Naive thymus-derived CD8-positive, alpha-beta T cell (primary cell): ENCODE measurements around the gene SLC38A2. TPM values are rescaled to one million over a fixed set of nuclear protein-coding genes. Genes with fewer than 3 reads are reported as not detected.

Source experiments
- ATAC-seq, 2 donors: fragments of 150-1000 bp; cut with Tn5 transposase in 1 of 2; sonication (Bioruptor Pico), chemical (Tn5 transposase) in 1 of 2; 1 replicate in 1 of 2; 2 replicates in 1 of 2; pipeline ENCODE4 v1.10.0; 2021; ENCODE audit warnings: mild to moderate bottlenecking in 2 of 2, moderate library complexity in 2 of 2
- POLR2A ChIA-PET: fragments of 350-600 bp; sonication (Branson Sonifier 250); formaldehyde crosslinking; loops from one replicate; lab custom pipeline; 2021; ENCODE audit warnings: antibody characterized with exemption; lab: Charles Lee
- DNase-seq, 10 donors: peaks; one replicate each; pipeline versions ENCODE4 v3.0.0 to v3.0.0-alpha.2; 2020 to 2022
- H3K27ac Mint-ChIP-seq, 10 donors: one replicate each; pipeline ENCODE4 v1.8.0; 2020 to 2022; ENCODE audit warnings: mild to moderate bottlenecking in 10 of 10, mixed read lengths in 10 of 10, moderate library complexity in 4 of 10, inconsistent platforms in 1 of 10
- H3K27me3 Mint-ChIP-seq, 5 donors: one replicate each; pipeline ENCODE4 v1.8.0; 2021 to 2022; ENCODE audit warnings: mixed read lengths in 5 of 5
- H3K36me3 Mint-ChIP-seq, 3 donors: one replicate each; pipeline ENCODE4 v1.8.0; 2020 to 2022; ENCODE audit warnings: mixed read lengths in 3 of 3, mild to moderate bottlenecking in 2 of 3, inconsistent platforms in 1 of 3
- H3K4me1 Mint-ChIP-seq, 4 donors: one replicate each; pipeline ENCODE4 v1.8.0; 2021 to 2022; ENCODE audit warnings: mixed read lengths in 4 of 4
- H3K4me3 Mint-ChIP-seq, 10 donors: one replicate each; pipeline ENCODE4 v1.8.0; 2020 to 2022; ENCODE audit warnings: mild to moderate bottlenecking in 10 of 10, mixed read lengths in 10 of 10, moderate library complexity in 6 of 10, inconsistent platforms in 1 of 10
- H3K9me3 Mint-ChIP-seq, 9 donors: one replicate each; pipeline ENCODE4 v1.8.0; 2020 to 2022; ENCODE audit warnings: mixed read lengths in 9 of 9, mild to moderate bottlenecking in 3 of 9, inconsistent platforms in 1 of 9, moderate library complexity in 1 of 9
- polyA plus RNA-seq, 3 donors: library from polyadenylated mRNA; unstranded; fragments of 300-500 nt; fragmentation: Illumina TruSeq; gene quantifications; one replicate each; pipeline ENCODE4 v1.2.3, GENCODE V29; 2021
- total RNA-seq, 8 experiments: library from RNA in 2 of 8; stranded (reverse) in 2 of 8; gene quantifications; one replicate each; pipeline ENCODE4 v1.2.3 and lab custom pipeline; 2021 to 2026

SLC38A2 gene
- total and polyA plus RNA-seq, 5 experiments from 2014 or later, result 52.0 to 368 (median 96.1) TPM

DNA sequence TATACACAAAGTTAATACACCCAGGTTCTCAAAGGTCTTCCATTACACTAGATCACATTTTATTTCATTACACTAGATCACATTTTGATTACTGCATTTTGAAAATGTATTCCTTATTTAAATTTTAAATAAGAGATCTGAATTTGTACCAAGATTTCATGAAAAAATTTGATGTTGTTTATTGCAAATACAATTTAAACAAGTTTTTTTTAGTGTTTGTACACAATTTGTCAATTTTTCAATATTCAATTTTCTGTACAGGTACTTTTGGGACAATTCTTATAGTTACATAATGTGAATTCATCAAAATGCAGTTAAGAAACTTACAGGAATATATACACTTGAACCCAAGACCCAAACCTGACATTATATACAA, 14.3 kb downstream of the SLC38A2 start:
- no peak for DNase-seq
- Mint-ChIP-seq H3K27ac (peak overlapping the region in 3 of 10 donors; percentile 30 to 59 (median 54)), H3K36me3 (peaks cover 15 to 52% (median 34%) of the 10 kb centered on the region in 3 donors), H3K4me3 (no peak overlapping the region), H3K9me3 (no peaks in the 10 kb centered on the region), H3K4me1 (peaks cover 25 to 51% (median 39%) of the 10 kb centered on the region in 4 donors), H3K27me3 (no peaks in the 10 kb centered on the region)
- no peak for ATAC-seq
- POLR2A ChIA-PET, result interaction anchor here (2.4 kb wide), 1 partner anchor 13 kb away, joined by 14 read pairs; no protein-coding TSS in a partner anchor

DNA sequence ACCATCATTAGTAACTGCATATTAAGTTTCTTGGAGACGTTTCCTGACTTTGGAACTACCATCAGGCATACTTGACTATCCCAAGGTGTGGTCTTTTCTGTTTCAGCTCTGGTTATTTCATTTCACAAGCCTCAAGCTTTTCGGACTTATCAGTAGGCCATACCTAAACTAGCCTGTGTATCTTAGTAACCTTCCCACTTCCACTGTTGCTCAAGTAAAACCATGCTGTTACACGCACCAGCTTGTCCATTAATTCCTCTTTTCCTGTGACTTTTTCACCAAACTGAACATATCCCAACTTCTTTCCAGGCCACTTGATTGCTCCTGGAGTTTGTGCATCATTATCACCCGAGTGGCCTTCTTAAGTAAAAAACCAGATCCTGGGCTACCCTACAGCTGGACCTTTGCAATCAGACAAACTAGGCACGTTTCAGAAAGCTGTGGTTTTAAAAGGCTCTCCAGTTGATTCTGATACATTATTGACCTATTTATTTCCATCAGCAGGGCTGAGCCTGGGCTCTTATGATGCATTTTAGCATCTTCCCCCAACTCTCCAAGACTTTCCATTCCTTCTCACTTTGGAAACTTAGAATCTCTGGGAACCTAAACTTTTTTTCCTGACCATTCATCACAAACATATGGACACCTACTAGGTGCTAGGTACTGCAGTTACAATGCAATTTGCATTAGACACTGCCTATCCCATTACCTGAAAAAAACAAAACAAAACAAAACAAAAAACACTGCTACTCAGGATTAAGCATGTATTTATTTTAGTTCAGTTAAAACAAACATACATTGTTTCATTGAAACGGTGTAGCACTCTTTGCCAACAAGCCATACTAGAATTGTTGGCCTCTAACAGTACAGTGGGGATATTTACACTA, 14.9 kb downstream of the SLC38A2 start:
- Mint-ChIP-seq H3K9me3 (no peaks in the 10 kb centered on the region), H3K27me3 (no peaks in the 10 kb centered on the region), H3K27ac (peak overlapping the region in 8 of 10 donors; percentile 5 to 82 (median 49)), H3K36me3 (peaks cover 15 to 46% (median 30%) of the 10 kb centered on the region in 3 donors), H3K4me3 (no peak overlapping the region), H3K4me1 (peaks cover 23 to 45% (median 33%) of the 10 kb centered on the region in 4 donors)
- ATAC-seq (peak in 1 of 2 donors; percentile 14), DNase-seq (no peak)
- POLR2A ChIA-PET, result interaction anchor here (2.4 kb wide), 1 partner anchor 13 kb away, joined by 14 read pairs; no protein-coding TSS in a partner anchor

DNA sequence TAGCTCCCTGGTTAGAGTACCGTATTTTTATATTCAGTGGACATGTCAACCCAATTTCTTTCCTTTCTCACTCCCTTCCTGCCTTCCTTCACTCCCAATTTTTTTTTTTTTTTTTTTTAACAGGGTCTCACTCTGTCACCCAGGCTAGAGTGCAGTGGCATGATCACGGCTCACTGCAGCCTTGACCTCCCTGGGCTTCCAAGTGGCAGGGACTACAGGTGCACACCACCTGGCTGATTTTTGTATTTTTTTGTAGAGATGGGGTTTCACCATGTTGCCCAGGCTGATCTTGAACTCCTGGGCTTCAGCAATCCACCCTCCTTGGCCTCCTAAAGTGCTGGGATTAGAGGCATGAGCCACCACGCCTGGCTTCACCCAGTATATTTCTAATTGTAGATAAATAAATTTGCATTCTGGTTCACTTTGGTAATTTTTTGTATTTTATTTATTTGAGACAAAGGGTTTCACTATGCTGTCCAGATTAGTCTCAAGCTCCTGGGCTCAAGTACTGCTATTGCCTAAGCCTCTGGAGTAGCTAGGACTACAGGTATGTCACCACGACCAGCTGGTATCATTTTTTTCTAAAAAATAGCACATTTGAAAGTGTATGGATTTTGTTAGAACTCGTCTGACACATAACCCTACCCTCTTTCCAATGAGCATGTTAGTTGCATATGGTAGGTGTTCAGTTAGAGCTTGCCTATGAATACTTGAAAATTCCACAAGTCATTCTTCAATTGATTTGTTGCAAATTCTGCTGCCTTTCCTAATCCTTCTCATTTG, 15.7 kb downstream of the SLC38A2 start:
- H3K9me3 Mint-ChIP-seq, result no peaks in the 10 kb centered on the region
- no peak overlapping the region for H3K4me3 Mint-ChIP-seq
- POLR2A ChIA-PET, result interaction anchor here (2.4 kb wide), 1 partner anchor 14 kb away, joined by 14 read pairs; no protein-coding TSS in a partner anchor
- peak overlapping the region in 5 of 10 donors; percentile 21 to 52 (median 30) for H3K27ac Mint-ChIP-seq
- H3K36me3 Mint-ChIP-seq, result peaks cover 11 to 38% (median 24%) of the 10 kb centered on the region in 3 donors
- peaks cover 21 to 37% (median 26%) of the 10 kb centered on the region in 4 donors for H3K4me1 Mint-ChIP-seq
- H3K27me3 Mint-ChIP-seq, result no peaks in the 10 kb centered on the region
- no peak for DNase-seq
- ATAC-seq, result peak in 1 of 2 donors; percentile 31

DNA sequence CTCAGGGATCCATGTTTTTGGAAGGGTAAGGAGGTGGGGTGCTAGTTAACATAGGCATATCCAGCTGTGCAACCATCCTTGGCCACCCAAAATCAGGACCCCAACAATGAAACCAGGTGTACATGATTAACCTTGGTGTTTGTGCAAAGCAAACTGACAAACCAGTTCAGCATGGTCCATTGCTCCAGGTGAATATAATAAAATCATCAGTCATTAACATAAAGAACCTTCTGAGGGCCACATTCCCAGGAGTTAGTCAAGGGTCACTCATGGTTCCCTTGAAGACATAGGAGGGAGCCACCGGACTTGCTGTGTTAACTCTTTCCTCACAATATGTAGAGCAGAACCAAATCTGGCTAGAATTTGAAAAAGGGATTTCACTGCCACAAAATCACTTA, 17.8 kb downstream of the SLC38A2 start:
- POLR2A ChIA-PET, result interaction anchor here (1.4 kb wide), 1 partner anchor 16 kb away, joined by 3 read pairs; no protein-coding TSS in a partner anchor
- DNase-seq, result no peak
- no peaks in the 10 kb centered on the region for H3K9me3 Mint-ChIP-seq
- H3K27ac Mint-ChIP-seq, result peak overlapping the region in 1 of 10 donors; percentile 25
- H3K27me3 Mint-ChIP-seq, result no peaks in the 10 kb centered on the region
- peaks cover 9 to 19% (median 10%) of the 10 kb centered on the region in 3 donors for H3K36me3 Mint-ChIP-seq
- no peak for ATAC-seq
- H3K4me1 Mint-ChIP-seq, result peaks cover 10 to 19% (median 16%) of the 10 kb centered on the region in 4 donors
- no peak overlapping the region for H3K4me3 Mint-ChIP-seq

DNA sequence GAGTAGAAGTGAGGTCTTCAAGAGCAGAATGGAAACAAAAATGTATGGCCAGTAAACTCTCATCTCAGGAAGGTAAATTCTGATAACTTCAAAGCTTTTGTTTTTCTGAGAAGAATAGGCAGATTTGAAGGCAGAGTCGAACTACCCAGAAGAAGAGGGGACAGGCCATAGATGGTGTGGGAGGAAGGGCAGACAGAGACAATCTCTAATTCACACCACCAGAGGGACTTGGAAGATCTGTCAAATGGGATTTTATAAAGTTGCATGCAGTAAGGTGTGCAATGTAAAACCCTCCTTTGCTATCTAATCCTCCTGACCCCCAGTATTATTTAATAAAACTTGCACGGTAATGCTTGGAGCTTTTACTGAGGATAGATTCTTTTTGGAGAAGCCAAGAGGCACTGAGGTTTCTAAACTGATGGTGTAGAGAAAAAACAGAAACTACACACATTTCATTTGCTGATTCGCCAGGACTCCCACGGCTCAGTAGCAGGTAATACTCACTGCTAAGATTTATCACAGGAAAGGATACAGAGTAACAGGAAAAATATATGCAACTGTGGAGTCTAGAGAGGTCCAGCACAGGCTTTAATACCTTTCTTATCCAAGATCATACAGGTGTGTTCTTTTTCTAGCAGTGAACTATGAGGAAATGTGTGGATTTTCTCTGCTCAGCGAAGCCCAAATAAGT, 18.3 kb downstream of the SLC38A2 start:
- no peak overlapping the region for H3K4me3 Mint-ChIP-seq
- H3K27me3 Mint-ChIP-seq, result no peaks in the 10 kb centered on the region
- peaks cover 4 to 14% (median 7%) of the 10 kb centered on the region in 3 donors for H3K36me3 Mint-ChIP-seq
- ATAC-seq, result peak; percentile 16 to 30
- H3K4me1 Mint-ChIP-seq, result peaks cover 14 to 24% (median 17%) of the 10 kb centered on the region in 4 donors
- no peaks in the 10 kb centered on the region for H3K9me3 Mint-ChIP-seq
- POLR2A ChIA-PET, result interaction anchor here (1.4 kb wide), 1 partner anchor 16 kb away, joined by 3 read pairs; no protein-coding TSS in a partner anchor
- DNase-seq, result no peak
- H3K27ac Mint-ChIP-seq, result peak overlapping the region in 8 of 10 donors; percentile 1 to 76 (median 22)

DNA sequence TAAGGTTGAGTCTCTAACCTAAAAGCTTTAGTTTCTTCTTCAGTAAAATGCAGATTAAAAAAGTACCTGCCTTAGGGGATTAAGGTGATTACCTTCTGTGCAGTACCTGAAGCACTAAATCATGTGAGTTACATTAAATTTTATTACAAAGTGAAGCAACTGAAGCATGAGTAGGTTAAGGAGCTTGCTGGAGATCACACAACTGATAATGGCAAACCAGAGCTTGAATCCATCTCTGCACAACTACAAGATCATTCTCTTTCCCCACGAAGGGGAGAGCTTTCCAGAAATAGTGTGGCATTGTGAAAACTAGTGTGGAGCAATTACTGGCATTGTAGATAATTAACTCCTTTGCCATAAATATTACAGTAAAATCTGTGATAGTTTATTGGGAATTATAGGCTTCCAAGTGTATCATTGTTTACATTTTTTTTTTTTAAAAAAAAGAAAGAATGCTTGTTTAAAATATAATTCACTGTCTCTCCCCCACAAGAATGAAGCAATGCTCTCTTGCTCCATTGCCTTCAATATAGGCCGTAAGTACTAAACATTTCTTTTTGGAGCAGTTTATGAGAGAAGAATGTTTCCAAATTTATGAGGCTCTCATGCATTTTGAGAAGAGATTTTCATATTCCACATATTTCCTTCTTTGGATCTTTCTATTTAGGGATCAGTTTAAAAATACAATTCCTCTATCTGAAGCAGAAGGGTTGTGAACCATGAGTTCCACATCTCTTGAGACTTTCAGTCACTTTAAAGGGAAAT, 20.5 kb downstream of the SLC38A2 start:
- no peak for DNase-seq
- Mint-ChIP-seq H3K27ac (no peak overlapping the region), H3K4me3 (no peak overlapping the region), H3K9me3 (no peaks in the 10 kb centered on the region), H3K27me3 (no peaks in the 10 kb centered on the region), H3K36me3 (no peaks in the 10 kb centered on the region), H3K4me1 (peaks cover 13 to 20% (median 17%) of the 10 kb centered on the region in 4 donors)
- POLR2A ChIA-PET, result no interaction called here
- no peak for ATAC-seq

DNA sequence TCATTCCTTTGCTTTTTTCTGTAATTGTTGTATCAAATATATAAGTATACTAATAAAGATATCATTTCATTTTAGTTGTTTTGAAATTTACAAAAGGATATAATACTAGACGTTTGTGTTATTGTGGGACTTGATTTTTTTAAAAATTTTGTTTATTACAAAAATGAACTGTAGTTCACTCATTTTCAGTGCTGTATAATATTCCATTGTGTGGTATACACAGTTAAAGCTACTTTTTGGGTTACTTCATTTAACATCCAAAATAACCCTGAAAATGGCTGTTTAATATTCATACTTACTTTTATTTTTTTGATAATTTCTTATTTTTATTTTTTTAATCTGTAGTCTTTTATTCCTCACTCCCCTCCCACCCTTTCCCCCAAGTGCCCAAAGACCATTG, 21.4 kb downstream of the SLC38A2 start:
- DNase-seq (no peak), ATAC-seq (no peak)
- no peaks in the 10 kb centered on the region for H3K36me3 Mint-ChIP-seq
- H3K4me1 Mint-ChIP-seq, result peaks cover 13 to 20% (median 17%) of the 10 kb centered on the region in 4 donors
- H3K27ac Mint-ChIP-seq, result no peak overlapping the region
- no peak overlapping the region for H3K4me3 Mint-ChIP-seq
- H3K27me3 Mint-ChIP-seq, result no peaks in the 10 kb centered on the region
- POLR2A ChIA-PET, result no interaction called here
- H3K9me3 Mint-ChIP-seq, result no peaks in the 10 kb centered on the region

DNA sequence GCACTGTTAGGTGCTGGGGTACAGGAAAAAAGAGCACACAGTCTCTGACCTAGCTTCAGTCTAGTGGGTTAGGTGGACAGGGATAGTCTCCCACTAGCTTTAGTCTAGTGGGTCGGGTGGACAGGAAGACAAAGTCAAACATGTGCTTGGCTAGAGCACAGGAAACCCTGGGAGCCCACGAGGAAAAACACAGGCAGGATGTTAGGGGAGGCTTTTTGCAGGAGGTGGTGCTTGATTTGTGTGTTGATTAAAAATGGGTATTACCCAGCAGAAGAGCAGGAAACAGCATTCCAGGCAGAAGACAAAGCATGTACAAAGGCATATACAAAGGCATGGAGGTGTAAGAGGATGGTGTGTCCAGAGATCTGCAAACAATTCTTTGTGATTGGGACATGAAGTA, 23.3 kb downstream of the SLC38A2 start:
- DNase-seq, result no peak
- H3K27ac Mint-ChIP-seq, result peak overlapping the region in 3 of 10 donors; percentile 0 to 66 (median 9)
- H3K4me3 Mint-ChIP-seq, result no peak overlapping the region
- no peaks in the 10 kb centered on the region for H3K9me3 Mint-ChIP-seq
- POLR2A ChIA-PET, result no interaction called here
- no peaks in the 10 kb centered on the region for H3K27me3 Mint-ChIP-seq
- ATAC-seq, result no peak
- H3K4me1 Mint-ChIP-seq, result peaks cover 10 to 17% (median 12%) of the 10 kb centered on the region in 4 donors
- no peaks in the 10 kb centered on the region for H3K36me3 Mint-ChIP-seq

DNA sequence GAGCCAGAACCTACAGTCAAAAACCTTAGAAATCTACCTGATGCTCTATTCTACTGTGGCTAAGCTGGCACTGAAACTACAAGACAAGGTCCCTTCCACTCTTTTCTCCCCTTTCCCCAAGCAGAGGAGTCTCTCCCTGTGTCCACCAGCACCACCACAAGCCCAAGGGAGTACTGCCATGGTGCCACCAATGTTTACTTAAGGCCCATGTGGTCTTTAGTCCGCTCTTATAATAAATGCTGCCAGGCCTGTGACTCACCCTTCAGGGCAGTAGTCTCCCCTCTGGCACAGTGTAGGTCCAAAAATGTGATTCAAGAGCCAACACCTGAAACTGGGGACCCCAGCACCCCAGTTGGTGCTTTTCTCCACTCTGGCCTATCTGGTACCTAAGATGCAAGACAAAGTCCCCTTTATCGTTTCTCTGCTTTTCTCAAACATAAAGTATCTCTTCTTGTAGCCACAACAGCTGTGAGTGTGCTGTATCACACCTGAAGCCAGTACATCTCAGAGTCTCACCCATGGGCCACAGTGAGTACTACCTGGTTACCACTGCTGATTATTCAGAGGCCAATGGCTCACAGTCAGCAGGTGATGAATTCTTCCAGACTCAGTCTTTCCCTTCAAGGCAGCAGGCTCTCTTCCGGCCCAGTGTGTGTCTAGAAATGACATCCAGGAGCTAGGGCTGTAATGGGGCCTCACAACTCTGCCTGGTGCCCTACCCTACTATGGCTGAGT, 29.3 kb downstream of the SLC38A2 start:
- H3K27ac Mint-ChIP-seq, result peak overlapping the region in 5 of 10 donors; percentile 31 to 79 (median 50)

DNA sequence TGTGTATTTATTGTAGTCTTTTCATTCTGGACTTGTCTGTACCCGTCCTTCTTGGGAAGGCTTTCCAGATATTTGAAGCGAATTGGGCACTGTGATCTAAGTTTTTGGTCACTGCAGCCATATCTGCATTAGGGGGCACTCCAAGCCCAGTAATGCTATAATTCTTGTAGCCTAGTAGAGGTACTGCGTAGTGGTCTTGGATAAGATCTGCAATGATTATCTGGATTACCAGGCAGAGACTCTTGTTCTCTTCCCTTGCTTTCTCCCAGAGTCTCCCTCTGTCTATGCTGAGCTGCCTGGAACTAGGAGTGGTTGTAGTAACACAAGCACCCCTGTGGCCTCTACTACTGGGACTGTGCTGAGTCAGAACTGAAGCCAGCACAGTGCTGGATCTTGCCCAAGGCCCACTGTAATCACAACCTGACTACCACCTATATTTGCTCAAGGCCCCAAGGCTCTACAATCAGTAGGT, 30.0 kb downstream of the SLC38A2 start:
- no peaks in the 10 kb centered on the region for H3K9me3 Mint-ChIP-seq
- no peaks in the 10 kb centered on the region for H3K36me3 Mint-ChIP-seq
- H3K4me3 Mint-ChIP-seq, result no peak overlapping the region
- ATAC-seq (peak; percentile 68 to 84), DNase-seq (peak in 9 of 10 donors; percentile 12 to 71 (median 44))
- POLR2A ChIA-PET, result no interaction called here
- H3K4me1 Mint-ChIP-seq, result peaks cover 0 to 3% (median 0%) of the 10 kb centered on the region in 4 donors
- peaks cover 0 to 4% (median 0%) of the 10 kb centered on the region in 5 donors for H3K27me3 Mint-ChIP-seq
- H3K27ac Mint-ChIP-seq, result peak overlapping the region in 1 of 10 donors; percentile 50

More for the DNA sequence above, 29.3 kb downstream of the SLC38A2 start:
- Mint-ChIP-seq H3K4me1 (peaks cover 0 to 3% (median 0%) of the 10 kb centered on the region in 4 donors), H3K9me3 (no peaks in the 10 kb centered on the region), H3K36me3 (no peaks in the 10 kb centered on the region), H3K27me3 (peaks cover 0 to 4% (median 0%) of the 10 kb centered on the region in 5 donors), H3K4me3 (no peak overlapping the region)
- POLR2A ChIA-PET, result no interaction called here
- no peak for ATAC-seq
- DNase-seq, result no peak

DNA sequence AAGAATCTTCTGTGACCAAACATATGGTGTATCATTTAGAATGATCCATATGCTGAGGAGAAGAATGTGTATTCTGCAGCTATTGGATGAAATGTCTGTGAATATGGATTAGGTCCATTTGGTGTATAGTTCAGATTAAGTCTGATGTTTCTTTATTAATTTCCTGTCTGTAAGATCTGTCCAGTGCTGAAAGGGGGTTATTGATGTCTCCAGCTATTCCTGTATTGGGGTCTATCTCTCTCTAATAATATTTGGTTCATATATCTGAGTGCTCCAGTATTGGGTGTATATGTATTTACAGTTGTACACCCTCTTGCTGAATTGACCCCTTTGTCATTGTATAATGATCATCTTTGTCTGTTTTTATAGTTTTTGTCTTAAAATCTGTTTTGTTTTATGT, 33.5 kb downstream of the SLC38A2 start:
- Mint-ChIP-seq H3K9me3 (peaks cover 0 to 4% (median 0%) of the 10 kb centered on the region in 9 donors), H3K4me1 (peaks cover 0 to 3% (median 0%) of the 10 kb centered on the region in 4 donors)
- POLR2A ChIA-PET, result no interaction called here

More for the DNA sequence above, 33.5 kb downstream of the SLC38A2 start:
- Mint-ChIP-seq H3K4me3 (no peak overlapping the region), H3K36me3 (no peaks in the 10 kb centered on the region), H3K27me3 (peaks cover 0 to 4% (median 0%) of the 10 kb centered on the region in 5 donors), H3K27ac (no peak overlapping the region)
- no peak for DNase-seq
- ATAC-seq, result no peak
